ENCODE results near the gene NYNRIN.

DNA sequence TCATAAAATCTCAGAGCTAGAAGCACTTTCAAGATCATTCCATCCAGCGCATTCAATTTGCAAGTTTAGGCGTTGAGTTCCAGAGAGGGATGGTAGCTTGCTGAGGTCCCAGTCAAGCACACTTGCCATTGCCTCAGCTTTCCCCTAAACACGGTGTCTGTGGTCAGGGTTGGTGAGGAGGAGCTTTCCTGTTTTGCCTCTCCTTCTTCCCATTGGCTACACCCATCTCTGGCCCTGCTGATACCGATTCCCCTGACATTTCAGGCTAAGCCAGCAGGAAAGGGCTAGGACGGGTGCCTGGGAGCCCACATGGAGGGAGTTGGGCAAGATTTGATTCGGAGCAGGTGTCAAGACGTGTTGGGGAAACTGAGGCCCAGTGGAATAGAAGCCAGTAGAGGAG lies 21.7 kb upstream of the NYNRIN start:
- TF ChIP-seq POLR2A (IDR thresholded peaks at IDR 0.05; ENCODE audit: low read length) (no peak), GATA1 (IDR thresholded peaks at IDR 0.05; ENCODE audit: low read depth, low read length) (no peak)
